GM21619 (cell line): ENCODE measurements around the gene PDS5A.
"Not testable (repeated sequence)": the region's sequence is repeated elsewhere in the genome, so short reads cannot be mapped to it uniquely, and the experiment has no call there.

Experiments
- ATAC-seq: cut with Tn5 transposase; IDR thresholded peaks from one replicate; pipeline ENCODE4 v1.9.1; 2021; ENCODE audit not compliant: unreplicated experiment

The PDS5A gene

DNA sequence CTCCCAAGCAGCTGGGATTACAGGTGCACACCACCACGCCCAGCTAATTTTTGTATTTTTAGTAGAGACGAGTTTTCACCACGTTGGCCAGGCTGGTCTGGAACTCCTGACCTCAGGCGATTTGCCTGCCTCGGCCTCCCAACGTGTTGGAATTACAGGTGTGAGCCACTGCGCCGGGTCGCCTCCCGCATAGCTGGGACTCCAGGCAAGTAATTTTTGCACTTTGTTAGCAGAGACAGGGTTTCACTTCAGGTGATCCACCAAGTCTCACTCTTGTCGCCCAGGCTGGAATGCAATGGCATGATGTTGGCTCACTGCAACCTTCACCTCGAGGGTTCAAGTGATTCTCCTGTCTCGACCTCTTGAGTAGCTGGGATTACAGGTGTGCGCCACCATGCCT lies 137.2 kb downstream of the PDS5A start:
- ATAC-seq = not testable (repeated sequence)

GRCh38 chr4:39840027-39840426 lies 137.7 kb downstream of the PDS5A start:
- ATAC-seq = no peak

DNA sequence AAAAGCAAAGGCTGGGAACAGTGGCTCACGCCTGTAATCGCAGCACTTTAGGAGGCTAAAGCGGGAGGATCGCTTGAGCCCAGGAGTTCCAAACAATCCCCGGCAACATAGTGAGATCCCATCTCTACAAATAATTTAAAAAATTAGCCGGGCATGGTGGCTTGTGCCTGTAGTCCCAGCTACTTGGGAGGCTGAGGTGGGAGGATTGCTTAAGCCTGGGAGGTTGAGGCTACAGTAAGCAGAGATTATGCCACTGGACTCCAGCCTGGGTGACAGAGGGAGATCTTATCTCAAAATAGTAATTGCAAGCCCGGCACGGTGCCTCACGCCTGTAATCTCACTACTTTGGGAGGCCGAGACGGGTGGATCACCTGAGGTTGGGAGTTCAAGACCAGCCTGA lies 139.3 kb downstream of the PDS5A start:
- not testable (repeated sequence) for ATAC-seq

DNA sequence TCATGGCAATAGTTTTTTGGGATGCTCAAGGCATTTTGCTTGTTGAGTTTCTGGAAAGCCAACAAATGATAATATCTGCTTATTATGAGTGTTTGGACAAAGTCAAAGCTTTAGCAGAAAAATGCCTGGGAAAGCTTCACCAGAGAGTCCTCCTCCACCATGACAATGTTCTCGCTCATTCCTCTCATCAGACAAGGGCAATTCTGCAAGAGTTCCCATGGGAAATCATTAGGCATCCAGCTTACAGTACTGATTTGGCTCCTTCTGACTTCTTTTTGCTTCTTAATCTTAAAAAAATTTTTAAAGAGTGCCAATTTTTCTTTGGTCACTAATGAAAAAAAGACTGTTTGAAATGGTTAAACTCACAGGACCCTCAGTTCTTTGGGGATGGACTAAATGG lies 143.4 kb downstream of the PDS5A start:
- no peak for ATAC-seq

DNA sequence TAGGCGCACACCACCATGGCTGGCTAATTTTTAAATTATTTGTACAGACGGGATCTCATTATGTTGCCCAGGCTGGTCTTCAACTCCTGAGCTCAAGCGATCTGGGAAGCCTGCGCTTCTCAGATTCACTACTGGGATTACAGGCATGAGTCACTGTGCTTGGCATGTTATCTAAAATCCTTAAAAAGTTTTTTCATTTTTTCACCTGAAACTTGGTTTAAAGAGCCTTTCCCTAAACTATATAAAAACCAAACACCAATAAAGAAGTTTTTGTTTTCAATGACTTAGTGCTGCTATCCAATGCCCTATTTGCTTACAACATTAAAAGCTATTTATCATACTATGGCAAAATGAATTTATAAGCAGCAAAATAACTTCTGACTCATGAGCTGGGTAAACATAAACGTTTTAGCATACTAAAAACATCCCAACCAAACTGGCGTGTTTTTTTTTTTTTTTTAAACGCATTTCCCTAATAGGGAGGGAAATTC lies 151.9 kb downstream of the PDS5A start:
- no peak for ATAC-seq

GRCh38 chr4:39825090-39825489 lies 152.6 kb downstream of the PDS5A start:
- ATAC-seq = no peak

DNA sequence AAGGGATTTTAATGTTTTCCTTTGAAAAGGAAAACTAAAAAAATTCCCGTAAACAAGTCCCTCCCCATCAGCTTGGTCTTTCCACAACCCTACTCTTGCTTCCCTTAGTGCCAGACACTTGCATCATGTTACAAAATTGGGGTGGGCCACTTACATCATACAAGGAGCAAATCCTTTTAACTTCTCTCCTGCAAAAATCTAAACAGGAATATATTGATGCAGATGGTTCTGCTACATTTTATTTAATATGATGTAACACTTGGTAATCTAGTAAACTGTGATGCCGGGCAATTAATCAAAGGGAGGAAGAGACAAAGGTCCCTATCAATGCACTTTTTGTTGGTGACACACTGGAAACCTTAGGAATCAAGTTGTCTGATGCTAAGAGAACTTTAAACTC lies 154.5 kb downstream of the PDS5A start:
- no peak for ATAC-seq

GRCh38 chr4:39822662-39823061 lies 155.0 kb downstream of the PDS5A start:
- no peak for ATAC-seq

DNA sequence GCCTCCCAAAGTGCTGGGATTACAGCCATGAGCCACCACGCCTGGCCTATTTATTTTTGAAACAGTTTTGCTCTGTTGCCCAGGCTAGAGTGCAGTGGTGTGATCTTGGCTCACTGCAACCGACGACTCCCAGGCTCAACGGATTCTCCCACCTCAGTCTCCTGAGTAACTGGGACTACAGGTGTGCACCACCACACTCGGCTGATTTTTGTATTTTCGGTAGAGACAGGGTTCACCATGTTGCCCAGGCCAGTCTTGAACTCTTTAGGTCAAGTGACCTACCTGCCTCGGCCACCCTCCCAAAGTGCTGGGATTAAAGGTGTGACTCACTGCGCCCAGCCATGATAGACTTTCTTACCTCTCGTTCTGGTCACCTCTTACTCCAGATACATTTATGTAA lies 155.8 kb downstream of the PDS5A start:
- ATAC-seq = no peak

DNA sequence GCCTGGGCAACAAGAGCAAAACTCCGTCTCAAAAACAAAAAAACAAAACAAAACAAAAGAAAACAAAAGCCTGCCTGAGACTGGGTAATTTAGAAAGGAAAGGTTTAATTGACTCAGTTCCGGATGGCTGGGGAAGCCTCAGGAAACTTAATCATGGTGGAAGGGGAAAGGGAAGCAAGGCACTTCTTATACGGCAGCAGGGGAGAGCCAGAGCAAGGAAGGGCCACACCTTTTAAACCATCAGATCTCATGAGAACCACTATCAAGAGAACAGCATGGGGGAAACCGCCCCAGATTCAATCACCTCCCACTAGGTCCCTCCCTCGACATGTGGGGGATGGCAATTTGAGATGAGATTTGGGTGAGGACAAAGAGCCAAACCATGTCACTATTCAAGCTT lies 157.5 kb downstream of the PDS5A start:
- ATAC-seq = no peak

DNA sequence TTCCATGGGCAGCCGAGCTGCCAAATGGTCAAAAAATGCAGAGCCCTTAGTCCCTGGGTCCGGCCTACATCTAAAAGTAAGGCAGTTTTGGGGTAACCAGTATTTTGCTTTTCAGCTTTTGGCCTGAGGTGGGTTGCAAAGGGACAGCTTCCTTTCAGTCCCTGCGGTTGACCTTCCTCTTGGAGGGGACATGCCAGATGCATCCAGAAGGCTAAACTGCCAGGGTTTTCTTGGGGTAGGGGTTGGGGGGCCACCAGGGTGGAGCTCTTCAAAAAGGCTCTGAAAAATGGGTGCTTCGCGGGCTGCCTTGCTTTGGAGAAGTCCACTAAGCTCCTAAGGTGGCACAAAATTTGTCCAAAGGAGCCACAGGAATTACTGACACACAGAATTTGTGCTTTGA lies 159.1 kb downstream of the PDS5A start:
- no peak for ATAC-seq

GRCh38 chr4:39814403-39815185 lies 163.1 kb downstream of the PDS5A start:
- no peak for ATAC-seq

GRCh38 chr4:39813761-39814160 lies 163.9 kb downstream of the PDS5A start:
- ATAC-seq = not testable (repeated sequence)

DNA sequence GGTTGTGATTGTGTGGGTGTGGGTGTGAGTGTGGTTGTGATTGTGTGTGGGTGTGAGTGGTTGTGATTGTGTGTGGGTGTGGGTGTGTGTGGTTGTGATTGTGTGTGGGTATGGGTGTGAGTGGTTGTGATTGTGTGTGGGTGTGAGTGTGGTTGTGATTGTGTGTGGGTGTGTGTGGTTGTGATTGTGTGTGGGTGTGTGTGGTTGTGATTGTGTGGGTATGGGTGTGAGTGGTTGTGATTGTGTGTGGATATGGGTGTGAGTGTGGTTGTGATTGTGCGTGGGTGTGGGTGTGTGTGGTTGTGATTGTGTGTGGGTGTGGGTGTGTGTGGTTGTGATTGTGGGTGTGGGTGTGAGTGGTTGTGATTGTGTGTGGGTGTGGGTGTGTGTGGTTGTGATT lies 164.7 kb downstream of the PDS5A start:
- not testable (repeated sequence) for ATAC-seq

- ATAC-seq = no peak
These were observed 165.2 kb downstream of the PDS5A start for GRCh38 chr4:39812500-39812899.

DNA sequence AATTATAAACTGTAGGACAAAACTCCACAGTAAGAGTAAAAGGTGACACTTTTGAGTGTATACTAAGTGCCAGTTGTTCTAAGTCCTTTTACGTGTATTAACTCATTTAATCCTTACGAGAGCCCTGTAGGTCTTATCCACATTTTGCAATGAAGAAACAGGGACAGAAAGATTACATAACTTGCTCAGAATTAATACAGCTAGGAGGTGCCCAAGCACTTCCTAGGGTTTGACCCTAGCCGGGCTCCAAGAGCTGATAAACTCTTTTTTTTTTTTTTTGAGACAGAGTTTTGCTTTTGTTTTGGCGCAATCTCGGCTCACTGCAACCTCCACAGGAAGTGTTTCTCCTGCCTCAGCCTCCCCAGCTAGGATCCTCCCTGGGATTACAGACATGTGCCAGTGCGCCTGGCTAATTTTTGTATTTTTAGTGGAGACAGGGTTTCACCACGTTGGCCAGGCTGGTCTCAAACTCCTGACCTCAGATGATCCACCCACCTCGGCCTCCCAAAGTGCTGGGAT lies 169.4 kb downstream of the PDS5A start:
- no peak for ATAC-seq

DNA sequence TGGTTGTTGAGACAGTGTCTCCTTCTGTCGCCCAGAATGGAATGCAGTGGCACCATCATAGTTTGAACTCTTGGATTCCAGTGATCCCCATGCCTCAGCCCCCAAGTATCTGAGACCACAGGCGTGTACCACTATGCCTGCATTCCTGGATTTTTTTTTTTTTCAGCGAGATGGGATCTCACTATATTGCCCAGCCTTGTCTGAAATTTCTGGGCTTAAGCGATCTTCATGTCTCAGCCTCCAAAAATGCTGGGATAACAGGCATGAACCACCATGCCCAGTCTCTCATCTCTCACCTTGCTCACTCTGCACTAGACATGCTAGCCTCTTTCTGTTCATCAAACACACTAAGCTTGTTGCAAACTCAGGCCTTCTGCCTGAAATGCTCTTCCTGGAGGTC lies 175.7 kb downstream of the PDS5A start:
- ATAC-seq = no peak

GRCh38 chr4:39792976-39793375 lies 184.7 kb downstream of the PDS5A start:
- not testable (repeated sequence) for ATAC-seq

DNA sequence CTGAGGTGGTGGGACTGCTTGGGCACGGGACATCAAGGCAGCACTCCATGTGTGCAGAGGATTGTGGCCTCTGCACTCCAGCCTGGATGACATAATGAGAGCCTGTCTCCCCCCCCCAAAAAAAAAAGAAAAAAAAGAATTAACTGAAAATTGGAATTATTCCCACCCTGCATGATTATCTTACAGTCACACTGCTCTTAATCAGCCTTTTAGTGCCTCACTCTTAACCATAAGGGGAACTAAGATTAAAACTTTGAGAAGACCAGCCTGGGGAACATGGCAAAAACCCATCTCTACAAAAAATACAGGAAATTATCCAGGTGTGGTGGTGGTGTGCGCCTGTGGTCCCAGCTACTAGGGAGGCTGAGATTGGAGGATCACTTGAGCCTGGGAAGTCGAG lies 185.2 kb downstream of the PDS5A start:
- no peak for ATAC-seq

DNA sequence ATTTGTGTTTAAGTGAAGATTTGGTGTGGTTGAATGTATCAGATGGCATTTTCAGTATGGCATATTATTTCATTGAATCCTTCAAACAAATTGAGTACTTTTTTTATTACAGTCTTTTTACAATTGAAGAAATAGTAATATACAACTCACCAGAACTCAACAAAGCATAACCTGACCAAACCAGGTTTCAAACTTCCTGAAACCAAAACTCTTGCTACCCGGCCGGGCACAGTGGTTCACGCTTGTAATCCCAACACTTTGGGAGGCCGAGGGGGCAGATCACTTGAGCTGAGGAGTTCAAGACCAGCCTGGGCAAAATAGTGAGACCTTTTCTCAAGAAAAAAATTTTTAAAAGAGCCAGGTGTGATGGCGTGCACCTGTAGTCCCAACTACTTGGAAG lies 185.6 kb downstream of the PDS5A start:
- ATAC-seq = no peak

DNA sequence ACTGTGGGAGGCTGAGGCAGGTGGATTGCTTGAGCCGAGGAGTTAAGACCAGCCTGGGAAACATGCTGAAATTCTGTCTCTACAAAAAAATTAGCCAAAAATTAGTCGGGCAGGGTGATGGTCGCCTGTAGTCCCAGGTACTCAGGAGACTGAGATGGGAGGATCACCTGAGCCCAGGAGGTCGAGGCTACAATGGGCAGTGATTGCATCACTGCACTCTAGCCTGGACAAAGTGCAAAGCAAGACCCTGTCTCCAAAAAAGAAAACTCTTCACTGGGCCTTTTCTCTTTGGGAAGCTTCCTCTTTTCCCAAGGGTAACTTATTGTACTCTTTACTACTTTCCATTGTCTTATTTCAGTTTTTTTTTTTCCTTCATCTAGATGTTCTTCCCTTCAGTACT lies 190.9 kb downstream of the PDS5A start:
- ATAC-seq = no peak

DNA sequence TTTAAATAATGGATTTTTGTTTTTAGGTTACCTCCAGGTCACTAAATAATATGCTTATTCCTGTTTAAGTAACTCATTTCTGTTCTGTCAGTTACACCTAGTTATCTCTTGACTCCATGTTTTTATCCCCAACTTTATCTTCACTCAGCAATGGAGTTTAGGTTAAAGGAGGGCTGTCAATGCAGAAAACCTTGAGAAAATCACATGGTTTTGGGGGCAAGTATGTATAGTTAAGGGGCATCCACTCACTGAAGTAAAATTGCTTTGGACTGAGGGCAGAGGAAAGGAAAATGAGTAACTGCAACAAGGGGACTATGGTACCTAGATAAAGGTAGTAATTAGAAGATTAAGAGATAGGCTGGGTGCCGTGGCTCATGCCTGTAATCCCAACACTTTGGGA lies 192.6 kb downstream of the PDS5A start:
- ATAC-seq = no peak

DNA sequence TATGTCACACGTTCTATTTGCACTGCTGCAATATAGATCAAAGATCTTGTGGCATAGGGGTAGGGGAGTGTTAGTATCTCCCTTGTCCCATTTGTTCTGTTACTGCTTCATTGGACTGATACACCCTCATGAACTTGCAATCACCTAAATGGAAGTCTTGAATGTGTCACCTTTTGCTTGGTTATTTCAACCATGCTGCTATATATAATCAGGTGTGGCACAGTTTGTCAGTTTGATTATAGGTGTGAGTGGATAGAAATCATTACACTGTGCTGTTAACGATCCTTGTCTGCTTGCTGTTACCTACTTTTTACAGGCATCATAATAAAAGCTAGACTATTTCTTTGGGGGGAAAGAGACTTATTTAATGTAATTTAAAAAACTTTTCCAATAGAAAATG lies 195.7 kb downstream of the PDS5A start:
- ATAC-seq = not testable (repeated sequence)
